Measurements from ENCODE around the gene PROM1. TPM values are rescaled to one million over a fixed set of nuclear protein-coding genes. Genes with fewer than 3 reads are reported as not detected.

Gene PROM1
- total and polyA plus RNA-seq, 9 of the 15 experiments (the other 6 are each of a cell fraction or from before 2014, with no cell fraction given), result 0.05 TPM; not detected in 8

DNA sequence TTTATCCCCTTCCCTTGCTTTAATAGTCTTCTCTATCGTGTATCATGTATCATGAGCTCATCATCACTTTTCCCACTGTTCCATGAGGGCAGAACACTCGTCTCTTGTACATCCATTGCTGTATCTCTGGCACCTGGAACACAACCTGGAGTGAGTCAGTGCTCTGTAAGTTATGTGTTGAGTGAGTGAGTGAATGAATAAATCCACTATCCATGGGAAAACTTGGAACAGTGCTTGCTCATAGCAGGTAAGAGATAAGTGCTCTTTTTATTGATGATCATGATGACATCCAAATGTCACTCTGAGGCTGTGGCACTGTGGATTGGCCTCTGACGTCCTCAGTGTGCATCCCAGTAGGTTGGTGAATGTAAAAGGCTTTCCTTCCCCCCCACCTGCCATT, 149.6 kb downstream of the PROM1 start:
- in situ Hi-C loops (cut with MboI) (no loop called here), intact Hi-C loops (cut with micrococcal nuclease) (no loop called here)
- Histone ChIP-seq H3K9me1 (ENCODE audit: control insufficient read depth, insufficient read depth, low read length) (no peaks in the 10 kb centered on the region), H3K27me3 (ENCODE audit: control insufficient read depth in 2 of 2, insufficient read depth in 2 of 2, low read length in 2 of 2) (peaks cover 2 to 16% of the 10 kb centered on the region in 2 experiments; a peak in 4 of 5 replicates), H2AFZ (ENCODE audit: low read depth, low read length) (no peak overlapping the region), H3K4me2 (ENCODE audit: insufficient read depth, low read length) (no peak overlapping the region), H3K9ac (ENCODE audit: insufficient read depth in 1 of 2, low read depth in 2 of 2, low read length in 2 of 2) (no peak overlapping the region), H3K4me3 (no peak overlapping the region), H3K36me3 (ENCODE audit: control insufficient read depth, insufficient read depth, low read length) (no peaks in the 10 kb centered on the region), H3K79me2 (ENCODE audit: control insufficient read depth, insufficient read depth, low read length) (no peaks in the 10 kb centered on the region), H4K20me1 (replicated peaks; ENCODE audit: control insufficient read depth, insufficient read depth, low read length) (no peaks in the 10 kb centered on the region; the same call in 1 of the 2 replicates), H3K9me3 (replicated peaks; ENCODE audit: control insufficient read depth, insufficient read depth, low read depth, low read length) (no peaks in the 10 kb centered on the region), H3K4me1 (replicated peaks in 1 of 2; ENCODE audit: control insufficient read depth in 2 of 2, insufficient read depth in 2 of 2, low read length in 2 of 2) (no peaks in the 10 kb centered on the region), H3K27ac (ENCODE audit: extremely low read depth, low read depth, low read length) (no peak overlapping the region)
- CTCF ChIA-PET (ENCODE audit: low intra/inter-chr PET ratio), result no interaction called here
- POLR2A ChIA-PET, result no interaction called here
- 0% methylated on average over 3 of the region's 3 CpGs for WGBS (ENCODE audit: insufficient coverage, low coverage, missing lambda C conversion rate)
- no peak for TF ChIP-seq RUNX1 (IDR thresholded peaks at IDR 0.05; ENCODE audit: low read depth)
- TF ChIP-seq DEAF1 (CRISPR knock-in tag; IDR thresholded peaks at IDR 0.05), result no peak
- TF ChIP-seq BHLHE40 (IDR thresholded peaks at IDR 0.05; ENCODE audit: low read length), result no peak
- no peak for TF ChIP-seq HES1 (IDR thresholded peaks at IDR 0.05; ENCODE audit: low read depth)
- TF ChIP-seq HDAC8 (tag; IDR thresholded peaks at IDR 0.05), result no peak
- TF ChIP-seq ZNF121 (CRISPR knock-in tag; conservative IDR thresholded peaks at IDR 0.05), result no peak
- TF ChIP-seq IFI16 (CRISPR knock-in tag; IDR thresholded peaks at IDR 0.05), result no peak
- no peak for TF ChIP-seq HOXB6 (CRISPR knock-in tag; IDR thresholded peaks at IDR 0.05; ENCODE audit: borderline replicate concordance)
- DNase-seq (ENCODE audit: extremely low read depth in 1 of 4, low spot score in 3 of 4) (no peak), ATAC-seq (no peak), FAIRE-seq (no peak)
- no TSS peak for BruUV-seq (replicated peaks)

Data from K562 (cell line).